Suprapubic skin (tissue), 4 donors: ENCODE measurements around the gene SCUBE2. TPM values are rescaled to one million over a fixed set of nuclear protein-coding genes. Genes with fewer than 3 reads are reported as not detected.

Source experiments
- DNase-seq, 2 donors: peaks; one replicate each; pipeline ENCODE4 v3.0.0-alpha.2; 2019; ENCODE audit warnings: low spot score in 2 of 2
- H3K27ac ChIP-seq: fragments of 200-600 bp; sonication (generic); one replicate; pipeline ENCODE4 v1.5.1; 2019
- H3K27me3 ChIP-seq: fragments of 200-600 bp; sonication (generic); one replicate; pipeline ENCODE4 v1.5.1; 2019
- H3K36me3 ChIP-seq: fragments of 200-600 bp; sonication (generic); one replicate; pipeline ENCODE4 v1.5.1; 2019
- H3K4me1 ChIP-seq: fragments of 200-600 bp; sonication (generic); one replicate; pipeline ENCODE4 v1.5.1; 2019
- H3K4me3 ChIP-seq: fragments of 200-600 bp; sonication (generic); one replicate; pipeline ENCODE4 v1.5.1; 2019; ENCODE audit warnings: mild to moderate bottlenecking
- H3K9me3 ChIP-seq: fragments of 200-600 bp; sonication (generic); one replicate; pipeline ENCODE4 v1.5.1; 2019
- EP300 ChIP-seq: sonication (generic); formaldehyde crosslinking; IDR thresholded peaks from one replicate; pipeline ENCODE4 v1.6.1; 2017; ENCODE audit warnings: antibody characterized with exemption
- POLR2A ChIP-seq, 2 donors: fragments of 450-650 bp; IDR thresholded peaks; one replicate each; pipeline ENCODE4 v1.6.1; 2017; ENCODE audit warnings: antibody characterized with exemption in 2 of 2, mild to moderate bottlenecking in 2 of 2, moderate library complexity in 2 of 2
- POLR2AphosphoS5 ChIP-seq, 3 donors: sonication (generic); formaldehyde crosslinking; IDR thresholded peaks; one replicate each; pipeline ENCODE4 v1.6.1; 2017; ENCODE audit warnings: antibody characterized with exemption in 3 of 3
- WGBS: methylation state at CpG from one replicate; pipeline ENCODE4 v1.1.5; 2018; 5-methylcytosine and 5-hydroxymethylcytosine counted together
- total RNA-seq, 4 donors: library from RNA; depleted of rRNA; stranded (reverse); fragments of >200 nt; gene quantifications; one replicate each; pipeline ENCODE4 v1.1.0, GENCODE V29; 2016
- TF ChIP-seq, protein P1 (sequence below), 2 donors: fragments of 200-600 bp in 1 of 2; fragments of 450-650 bp in 1 of 2; sonication (generic) in 1 of 2; IDR thresholded peaks; one replicate each; pipeline ENCODE4 v1.5.1; 2016 to 2019; ENCODE audit warnings: antibody characterized with exemption in 2 of 2, mild to moderate bottlenecking in 1 of 2, moderate library complexity in 1 of 2

Gene SCUBE2
- total RNA-seq, 4 donors from 2014 or later, result 3.8 to 36.0 (median 24.1) TPM

DNA sequence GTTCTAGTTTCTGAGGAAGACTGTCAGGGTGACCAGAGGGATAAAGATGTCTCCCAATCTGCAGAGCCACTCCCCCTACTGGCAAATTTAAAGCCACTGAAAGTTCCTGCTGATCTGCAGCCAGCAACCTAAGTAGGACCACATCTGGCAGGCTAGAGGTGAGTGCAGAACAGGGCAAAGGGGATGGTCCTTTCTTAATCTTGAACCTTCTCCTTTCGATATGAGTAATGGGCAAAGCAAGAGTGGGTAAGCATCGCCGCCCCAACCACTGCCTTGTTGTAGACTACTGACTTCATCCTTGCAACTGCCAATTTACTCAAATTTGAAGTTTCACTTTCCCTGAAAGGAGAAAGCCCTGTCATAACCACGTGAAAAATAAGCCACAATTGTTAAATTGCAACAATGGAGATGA, 30.7 kb downstream of the SCUBE2 start:
- Histone ChIP-seq H3K4me3 (no peak overlapping the region), H3K36me3 (no peaks in the 10 kb centered on the region), H3K27me3 (no peaks in the 10 kb centered on the region), H3K4me1 (peaks cover 5% of the 10 kb centered on the region), H3K9me3 (no peaks in the 10 kb centered on the region), H3K27ac (no peak overlapping the region)
- DNase-seq, result no peak
- TF ChIP-seq, protein P1, sequence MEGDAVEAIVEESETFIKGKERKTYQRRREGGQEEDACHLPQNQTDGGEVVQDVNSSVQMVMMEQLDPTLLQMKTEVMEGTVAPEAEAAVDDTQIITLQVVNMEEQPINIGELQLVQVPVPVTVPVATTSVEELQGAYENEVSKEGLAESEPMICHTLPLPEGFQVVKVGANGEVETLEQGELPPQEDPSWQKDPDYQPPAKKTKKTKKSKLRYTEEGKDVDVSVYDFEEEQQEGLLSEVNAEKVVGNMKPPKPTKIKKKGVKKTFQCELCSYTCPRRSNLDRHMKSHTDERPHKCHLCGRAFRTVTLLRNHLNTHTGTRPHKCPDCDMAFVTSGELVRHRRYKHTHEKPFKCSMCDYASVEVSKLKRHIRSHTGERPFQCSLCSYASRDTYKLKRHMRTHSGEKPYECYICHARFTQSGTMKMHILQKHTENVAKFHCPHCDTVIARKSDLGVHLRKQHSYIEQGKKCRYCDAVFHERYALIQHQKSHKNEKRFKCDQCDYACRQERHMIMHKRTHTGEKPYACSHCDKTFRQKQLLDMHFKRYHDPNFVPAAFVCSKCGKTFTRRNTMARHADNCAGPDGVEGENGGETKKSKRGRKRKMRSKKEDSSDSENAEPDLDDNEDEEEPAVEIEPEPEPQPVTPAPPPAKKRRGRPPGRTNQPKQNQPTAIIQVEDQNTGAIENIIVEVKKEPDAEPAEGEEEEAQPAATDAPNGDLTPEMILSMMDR (IDR thresholded peaks at IDR 0.05), result no peak
- 91% methylated on average over 4 of the region's 4 CpGs for WGBS

DNA sequence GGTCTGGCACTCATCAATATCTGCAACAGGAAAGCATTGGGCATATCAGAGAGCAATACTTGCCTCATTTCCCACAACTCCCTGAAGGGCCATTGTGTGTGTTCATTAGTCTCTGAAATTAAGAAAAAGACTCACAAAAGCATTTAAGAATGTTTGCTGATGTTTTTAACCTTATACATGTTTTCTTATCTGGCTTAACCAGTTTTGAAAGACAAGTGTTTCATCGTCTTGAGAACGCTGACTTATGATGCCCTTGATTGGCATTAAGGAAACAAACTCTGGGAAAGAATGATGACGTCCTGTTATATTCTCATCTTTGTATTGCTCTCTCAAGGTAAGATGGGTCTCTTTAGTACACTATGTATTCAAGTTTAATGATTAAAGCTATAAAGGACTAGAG, 32.0 kb downstream of the SCUBE2 start:
- TF ChIP-seq POLR2AphosphoS5 (IDR thresholded peaks at IDR 0.05) (no peak), EP300 (no peak), POLR2A (IDR thresholded peaks at IDR 0.05) (no peak)
- TF ChIP-seq, protein P1 (IDR thresholded peaks at IDR 0.05), result no peak
- DNase-seq, result no peak
- Histone ChIP-seq H3K4me3 (no peak overlapping the region), H3K27ac (no peak overlapping the region), H3K27me3 (no peaks in the 10 kb centered on the region), H3K4me1 (peaks cover 5% of the 10 kb centered on the region), H3K9me3 (no peaks in the 10 kb centered on the region), H3K36me3 (no peaks in the 10 kb centered on the region)
- 90% methylated on average over 3 of the region's 3 CpGs for WGBS

DNA sequence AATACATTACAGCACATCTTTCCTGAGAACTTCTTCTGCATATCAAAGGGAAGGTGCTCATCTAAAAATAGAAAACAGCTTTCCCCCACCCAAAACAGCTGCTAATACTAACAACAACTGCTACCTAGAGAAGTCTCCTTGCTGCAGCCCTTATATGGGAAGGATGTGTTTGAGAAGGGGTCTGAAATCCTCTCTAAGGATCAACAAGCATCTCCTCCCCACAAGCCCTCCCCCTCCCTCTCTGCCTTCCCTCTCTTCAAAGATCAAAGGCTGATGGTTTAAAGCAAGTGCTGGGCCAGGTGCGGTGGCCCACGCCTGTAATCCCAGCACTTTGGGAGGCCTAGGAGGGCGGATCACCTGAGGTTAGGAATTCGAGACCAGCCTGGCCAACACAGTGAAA, 33.5 kb downstream of the SCUBE2 start:
- no peaks in the 10 kb centered on the region for H3K27me3 ChIP-seq
- no peak overlapping the region for H3K27ac ChIP-seq
- H3K9me3 ChIP-seq, result no peaks in the 10 kb centered on the region
- 93% methylated on average over 4 of the region's 4 CpGs for WGBS
- no peak for TF ChIP-seq EP300
- TF ChIP-seq POLR2AphosphoS5 (IDR thresholded peaks at IDR 0.05), result no peak
- no peak for TF ChIP-seq POLR2A (IDR thresholded peaks at IDR 0.05)
- TF ChIP-seq, protein P1 (IDR thresholded peaks at IDR 0.05), result no peak
- no peaks in the 10 kb centered on the region for H3K36me3 ChIP-seq
- H3K4me1 ChIP-seq, result peaks cover 5% of the 10 kb centered on the region
- no peak for DNase-seq
- no peak overlapping the region for H3K4me3 ChIP-seq

DNA sequence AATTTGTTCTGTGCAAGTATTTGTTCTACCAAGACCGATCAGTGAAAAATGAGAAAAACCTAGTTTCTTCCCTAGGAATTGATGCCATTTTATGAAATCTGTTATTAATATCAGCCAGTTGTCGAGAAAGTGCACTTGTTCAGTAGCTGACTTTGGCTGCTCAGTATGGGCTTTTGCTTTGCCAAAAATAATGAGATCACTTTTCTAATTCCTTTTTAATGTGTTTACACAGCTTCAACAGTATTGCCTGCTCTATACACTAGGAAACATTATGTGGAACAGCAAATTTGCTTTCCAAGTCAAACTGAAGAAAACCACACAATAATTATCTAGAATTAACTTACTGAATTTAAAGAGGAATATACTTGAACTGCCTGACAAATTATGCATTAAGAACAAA, 34.4 kb downstream of the SCUBE2 start:
- Histone ChIP-seq H3K4me3 (no peak overlapping the region), H3K27me3 (no peaks in the 10 kb centered on the region), H3K27ac (no peak overlapping the region), H3K36me3 (no peaks in the 10 kb centered on the region), H3K9me3 (no peaks in the 10 kb centered on the region), H3K4me1 (peaks cover 5% of the 10 kb centered on the region)
- DNase-seq, result no peak
- TF ChIP-seq, protein P1 (IDR thresholded peaks at IDR 0.05), result no peak
- TF ChIP-seq EP300, result no peak
- WGBS, result 53% methylated on average over 2 of the region's 2 CpGs

DNA sequence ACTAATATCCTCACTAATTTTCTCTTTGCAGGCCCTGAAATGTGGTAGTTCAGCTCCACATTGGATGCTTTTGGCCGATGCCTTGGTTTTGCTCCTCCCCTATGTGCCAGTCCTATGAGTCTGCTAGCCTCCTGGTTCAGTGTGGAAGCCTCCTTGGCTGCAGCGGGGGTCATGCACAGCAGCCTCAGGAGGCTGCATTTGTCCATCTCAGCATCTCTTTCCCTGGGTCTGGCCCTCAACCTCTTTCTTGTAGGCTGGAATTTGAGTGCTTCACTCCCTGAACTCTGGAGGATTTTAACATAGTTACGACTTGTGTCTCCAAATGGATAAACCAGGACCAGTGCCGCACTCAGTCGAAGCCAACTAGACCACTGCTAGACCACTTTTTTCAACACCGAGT, 34.9 kb downstream of the SCUBE2 start:
- no peaks in the 10 kb centered on the region for H3K9me3 ChIP-seq
- H3K36me3 ChIP-seq, result no peaks in the 10 kb centered on the region
- DNase-seq, result no peak
- no peak overlapping the region for H3K4me3 ChIP-seq
- peaks cover 5% of the 10 kb centered on the region for H3K4me1 ChIP-seq
- TF ChIP-seq POLR2A (IDR thresholded peaks at IDR 0.05) (no peak), EP300 (no peak), POLR2AphosphoS5 (IDR thresholded peaks at IDR 0.05) (no peak)
- TF ChIP-seq, protein P1 (IDR thresholded peaks at IDR 0.05), result no peak
- WGBS, result 80% methylated on average over 6 of the region's 6 CpGs
- H3K27me3 ChIP-seq, result no peaks in the 10 kb centered on the region
- H3K27ac ChIP-seq, result no peak overlapping the region
